Psoas muscle (tissue), 8 donors: ENCODE results near the gene RTCB. TPM values are rescaled to one million over a fixed set of nuclear protein-coding genes. Genes with fewer than 3 reads are reported as not detected.

Experiments
- ATAC-seq, 4 donors: fragments of 200-7000 bp; cut with Tn5 transposase; one replicate each; pipeline ENCODE4 v1.9.1; 2020; ENCODE audit warnings: moderate library complexity in 3 of 4, mild to moderate bottlenecking in 2 of 4
- DNase-seq, 2 donors: peaks; one replicate each; pipeline ENCODE4 v3.0.0-alpha.2; 2020
- H3K27ac ChIP-seq: fragments of 200-600 bp; one replicate; pipeline ENCODE4 v1.8.0; 2022
- H3K27me3 ChIP-seq, 3 donors: fragments of 200-600 bp in 1 of 3; one replicate each; pipeline versions ENCODE4 v1.6.1 to v1.8.0; 2013 to 2022; ENCODE audit warnings: low read length in 2 of 3, mild to moderate bottlenecking in 2 of 3, moderate library complexity in 1 of 3; ENCODE audit not compliant: insufficient read depth in 3 of 3
- H3K36me3 ChIP-seq, 2 donors: fragments of 200-600 bp in 1 of 2; one replicate each; pipeline versions ENCODE4 v1.6.1 to v1.8.0; 2013 to 2022; ENCODE audit warnings: low read depth in 1 of 2, mild to moderate bottlenecking in 1 of 2, moderate library complexity in 1 of 2; ENCODE audit not compliant: insufficient read depth in 1 of 2
- H3K4me1 ChIP-seq: fragments of 200-600 bp; one replicate; pipeline ENCODE4 v1.8.0; 2022
- H3K4me3 ChIP-seq: fragments of 200-600 bp; one replicate; pipeline ENCODE4 v1.8.0; 2022; ENCODE audit warnings: mild to moderate bottlenecking
- H3K9me3 ChIP-seq: fragments of 200-600 bp; one replicate; pipeline ENCODE4 v1.8.0; 2022
- CTCF ChIP-seq: fragments of 200-600 bp; IDR thresholded peaks from one replicate; pipeline ENCODE4 v1.8.0; 2022; ENCODE audit warnings: antibody characterized with exemption
- WGBS, 3 donors: extraction: QIAGEN DNeasy Blood & Tissue Kit; methylation state at CpG; one replicate each; pipeline versions ENCODE4 v1.1.6 to v1.1.7; 2013; 5-methylcytosine and 5-hydroxymethylcytosine counted together
- intact Hi-C, 2 donors: fragments of 100-400 bp; cut with DNase I; formaldehyde crosslinking; loops; one replicate each; pipeline versions ENCODE4 v1.11.0 to v1.14.2; 2022
- long read RNA-seq, 2 donors: library from polyadenylated mRNA; unstranded; transcript quantifications; one replicate each; pipeline ENCODE4 v2.0.0, GENCODE V29; 2021
- polyA plus RNA-seq, 3 donors: library from polyadenylated mRNA; stranded (reverse); fragments of 200-250 nt; gene quantifications; one replicate each; pipeline ENCODE4 v1.2.3, GENCODE V29; 2013
- total RNA-seq, 4 donors: library from RNA; stranded (reverse); fragmentation: NEBNext Ultra II Directional in 2 of 4; extraction: Animal tissue kit (Norgen Biotek cat#: 25700) in 2 of 4; gene quantifications; one replicate each; pipeline versions ENCODE4 v1.2.1 to v1.2.4, GENCODE V29; 2021 to 2023
- donor health status: healthy with polysubstance abuse.
- donor health status: DM: no; HTN: no; CAD: no; lungs with moderate emphysema.
- donor health status: Bipolar disorder and iron deficiency.
- donor health status: healthy.
- donor health status: DM: yes; HTN: yes; CAD: no.
- donor health status: DM: no; HTN: no; CAD: no.
- donor health status: DM: no; HTN: no; CAD: no.
- donor health status: DM: yes; HTN: yes; CAD: no.

Gene RTCB
- total RNA-seq, result 10 to 100 TPM; 40.3 to 59.5 (median 47.5) TPM
- 10 to 100 TPM; 40.0 to 91.5 (median 79.1) TPM for polyA plus RNA-seq
- long read RNA-seq, donor 1, transcript RTCB-201 (12 exons, 2,027 nt), result major isoform, 98 of 101 reads
- long read RNA-seq, donor 1, partial matches to known transcripts, result 2 of 101 reads
- long read RNA-seq, donor 1, other reads (novel, unspliced or antisense), result 1 of 101 reads
- long read RNA-seq, donor 2, transcript RTCB-201 (12 exons, 2,027 nt), result major isoform, 222 of 241 reads
- long read RNA-seq, donor 2, partial matches to known transcripts, result 3 of 241 reads
- long read RNA-seq, donor 2, other reads (novel, unspliced or antisense), result 14 of 241 reads

GRCh38 chr22:32411829-32412592 is at the start of gene RTCB:
TSS of gene RTCB (minus strand) at chr22:32412247. CDS start at chr22:32412156, 91 bp downstream.
- intact Hi-C loops, result loop anchor here in 1 of 2 donors (2.0 to 10.0 kb wide), 2 partner anchors 63 to 657 kb away; partner anchors contain the start of genes DEPDC5, FBXO7 and PRR14L

GRCh38 chr22:32457031-32457430 is 45.0 kb upstream of the RTCB start:
- no peaks in the 10 kb centered on the region for H3K36me3 ChIP-seq
- H3K27ac ChIP-seq, result no peak overlapping the region
- peaks cover 0 to 36% (median 3%) of the 10 kb centered on the region in 3 donors for H3K27me3 ChIP-seq
- intact Hi-C loops, result no loop called here
- ATAC-seq (no peak), DNase-seq (no peak)
- no peaks in the 10 kb centered on the region for H3K9me3 ChIP-seq
- no peaks in the 10 kb centered on the region for H3K4me1 ChIP-seq
- H3K4me3 ChIP-seq, result no peak overlapping the region
- WGBS, 3 donors, result 84 to 90% (median 86%) methylated on average over 4 of the region's 4 CpGs
- TF ChIP-seq CTCF, result no peak

More at GRCh38 chr22:32411829-32412592, at the start of gene RTCB:
- Histone ChIP-seq H3K27ac (peak within 1 kb of the TSS; percentile 79), H3K27me3 (no peaks in the 10 kb centered on the region), H3K36me3 (peaks cover 2 to 22% of the 10 kb centered on the region in 2 donors), H3K4me3 (peak within 1 kb of the TSS; percentile 84), H3K4me1 (peaks cover 18% of the 10 kb centered on the region), H3K9me3 (no peaks in the 10 kb centered on the region)
- no peak for TF ChIP-seq CTCF
- DNase-seq (peak; percentile 94 to 97), ATAC-seq (peak; percentile 87 to 98 (median 93))
- 1 to 2% (median 1%) methylated on average over 38 to 40 of the region's 40 CpGs for WGBS, 3 donors

GRCh38 chr22:32448980-32449379 is 36.9 kb upstream of the RTCB start:
- no peak for TF ChIP-seq CTCF
- Histone ChIP-seq H3K4me3 (no peak overlapping the region), H3K9me3 (no peaks in the 10 kb centered on the region), H3K4me1 (no peaks in the 10 kb centered on the region), H3K27me3 (peaks cover 0 to 9% (median 4%) of the 10 kb centered on the region in 3 donors), H3K36me3 (no peaks in the 10 kb centered on the region), H3K27ac (no peak overlapping the region)
- 64 to 67% (median 66%) methylated on average over 4 of the region's 4 CpGs for WGBS, 3 donors
- no peak for DNase-seq
- ATAC-seq, result no peak
- intact Hi-C loops, result no loop called here

GRCh38 chr22:32446321-32446720 is 34.3 kb upstream of the RTCB start:
- H3K36me3 ChIP-seq, result no peaks in the 10 kb centered on the region
- intact Hi-C loops, result no loop called here
- no peak overlapping the region for H3K27ac ChIP-seq
- 55 to 68% (median 61%) methylated on average over 1 of the region's 1 CpG for WGBS, 3 donors
- ATAC-seq, result no peak
- DNase-seq, result no peak
- H3K4me1 ChIP-seq, result no peaks in the 10 kb centered on the region
- no peak overlapping the region for H3K4me3 ChIP-seq
- TF ChIP-seq CTCF, result no peak
- peaks cover 2 to 10% (median 9%) of the 10 kb centered on the region in 3 donors for H3K27me3 ChIP-seq
- no peaks in the 10 kb centered on the region for H3K9me3 ChIP-seq
